PFSK-1 (cell line): ENCODE results near the gene PHC2.

Experiments
- FOXP2 ChIP-seq: optimal IDR thresholded peaks from 2 replicates; pipeline ENCODE3; 2011; ENCODE audit warnings: borderline replicate concordance, control low read depth, inconsistent platforms; ENCODE audit not compliant: insufficient read depth; ENCODE audit errors: extremely low read length, extremely low read depth
- POLR2AphosphoS5 ChIP-seq: IDR thresholded peaks from 2 replicates; pipeline ENCODE4 v1.6.1; 2012; ENCODE audit warnings: low read depth, mild to moderate bottlenecking, control low read depth, low read length, moderate library complexity
- SIN3A ChIP-seq: IDR thresholded peaks from 2 replicates; pipeline ENCODE4 v1.6.1; 2012; ENCODE audit warnings: mild to moderate bottlenecking, low read length, moderate library complexity, borderline replicate concordance; ENCODE audit not compliant: insufficient read depth
- TAF1 ChIP-seq: IDR thresholded peaks from 2 replicates; pipeline ENCODE4 v1.6.1; 2012; ENCODE audit warnings: low read length, control low read depth, borderline replicate concordance; ENCODE audit not compliant: insufficient read depth
- TF ChIP-seq, protein P1 (sequence below), 2 experiments: IDR thresholded peaks; 2 replicates each; pipeline versions ENCODE4 v1.6.1 to v1.8.0; 2011 to 2012; ENCODE audit warnings: low read depth in 2 of 2, low read length in 2 of 2, control low read depth in 1 of 2, inconsistent platforms in 1 of 2, mild to moderate bottlenecking in 1 of 2, moderate library complexity in 1 of 2; ENCODE audit not compliant: insufficient read depth in 1 of 2

The PHC2 gene

DNA sequence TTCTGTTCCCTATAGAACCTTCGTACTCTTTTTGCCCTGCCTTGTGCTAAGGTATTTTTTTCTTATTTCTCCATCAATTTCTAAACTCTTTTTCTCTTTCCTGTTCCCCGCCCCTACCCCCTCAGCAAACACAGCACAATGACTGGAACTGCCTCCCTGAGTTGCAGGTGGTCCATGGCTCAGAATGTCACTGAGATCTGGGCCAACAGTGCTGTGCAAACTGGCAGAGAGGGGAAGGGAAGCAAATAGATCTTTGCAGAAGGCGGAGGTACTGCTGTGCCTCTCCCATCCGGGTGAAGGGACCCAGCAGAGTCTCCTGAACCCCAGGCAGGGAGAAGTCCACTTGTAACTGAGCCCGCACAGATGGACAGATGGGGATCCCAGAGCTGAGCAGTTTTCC lies 77.4 kb downstream of the PHC2 start:
- TF ChIP-seq POLR2AphosphoS5 (no peak), TAF1 (no peak), FOXP2 (no peak), SIN3A (no peak)
- TF ChIP-seq, protein P1, sequence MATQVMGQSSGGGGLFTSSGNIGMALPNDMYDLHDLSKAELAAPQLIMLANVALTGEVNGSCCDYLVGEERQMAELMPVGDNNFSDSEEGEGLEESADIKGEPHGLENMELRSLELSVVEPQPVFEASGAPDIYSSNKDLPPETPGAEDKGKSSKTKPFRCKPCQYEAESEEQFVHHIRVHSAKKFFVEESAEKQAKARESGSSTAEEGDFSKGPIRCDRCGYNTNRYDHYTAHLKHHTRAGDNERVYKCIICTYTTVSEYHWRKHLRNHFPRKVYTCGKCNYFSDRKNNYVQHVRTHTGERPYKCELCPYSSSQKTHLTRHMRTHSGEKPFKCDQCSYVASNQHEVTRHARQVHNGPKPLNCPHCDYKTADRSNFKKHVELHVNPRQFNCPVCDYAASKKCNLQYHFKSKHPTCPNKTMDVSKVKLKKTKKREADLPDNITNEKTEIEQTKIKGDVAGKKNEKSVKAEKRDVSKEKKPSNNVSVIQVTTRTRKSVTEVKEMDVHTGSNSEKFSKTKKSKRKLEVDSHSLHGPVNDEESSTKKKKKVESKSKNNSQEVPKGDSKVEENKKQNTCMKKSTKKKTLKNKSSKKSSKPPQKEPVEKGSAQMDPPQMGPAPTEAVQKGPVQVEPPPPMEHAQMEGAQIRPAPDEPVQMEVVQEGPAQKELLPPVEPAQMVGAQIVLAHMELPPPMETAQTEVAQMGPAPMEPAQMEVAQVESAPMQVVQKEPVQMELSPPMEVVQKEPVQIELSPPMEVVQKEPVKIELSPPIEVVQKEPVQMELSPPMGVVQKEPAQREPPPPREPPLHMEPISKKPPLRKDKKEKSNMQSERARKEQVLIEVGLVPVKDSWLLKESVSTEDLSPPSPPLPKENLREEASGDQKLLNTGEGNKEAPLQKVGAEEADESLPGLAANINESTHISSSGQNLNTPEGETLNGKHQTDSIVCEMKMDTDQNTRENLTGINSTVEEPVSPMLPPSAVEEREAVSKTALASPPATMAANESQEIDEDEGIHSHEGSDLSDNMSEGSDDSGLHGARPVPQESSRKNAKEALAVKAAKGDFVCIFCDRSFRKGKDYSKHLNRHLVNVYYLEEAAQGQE (IDR thresholded peaks at IDR 0.05; ENCODE audit: insufficient read depth in 1 of 2, low read depth in 2 of 2, low read length in 2 of 2) = no peak

DNA sequence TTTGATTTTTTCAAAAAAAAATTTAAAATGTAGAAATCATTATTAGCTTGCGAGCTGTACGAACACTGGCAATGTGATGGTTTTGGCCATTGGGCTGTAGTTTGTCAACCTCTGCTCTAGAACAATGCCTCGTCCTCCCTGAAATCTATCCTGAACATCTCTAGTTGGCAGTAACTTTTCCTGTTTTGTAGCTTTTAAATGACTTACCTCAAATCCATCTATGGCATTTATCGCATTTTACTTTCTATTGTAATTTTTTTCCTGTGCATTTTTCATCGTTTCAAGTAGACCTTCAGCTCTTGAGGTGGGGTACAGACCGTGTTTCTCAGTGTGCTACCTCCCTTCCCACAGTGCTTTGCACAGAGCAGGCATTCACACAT lies 79.6 kb downstream of the PHC2 start:
- no peak for TF ChIP-seq TAF1
- TF ChIP-seq SIN3A = no peak
- TF ChIP-seq POLR2AphosphoS5 = no peak
- TF ChIP-seq, protein P1 (IDR thresholded peaks at IDR 0.05; ENCODE audit: insufficient read depth in 1 of 2, low read depth in 2 of 2, low read length in 2 of 2) = no peak
- TF ChIP-seq FOXP2 = no peak

DNA sequence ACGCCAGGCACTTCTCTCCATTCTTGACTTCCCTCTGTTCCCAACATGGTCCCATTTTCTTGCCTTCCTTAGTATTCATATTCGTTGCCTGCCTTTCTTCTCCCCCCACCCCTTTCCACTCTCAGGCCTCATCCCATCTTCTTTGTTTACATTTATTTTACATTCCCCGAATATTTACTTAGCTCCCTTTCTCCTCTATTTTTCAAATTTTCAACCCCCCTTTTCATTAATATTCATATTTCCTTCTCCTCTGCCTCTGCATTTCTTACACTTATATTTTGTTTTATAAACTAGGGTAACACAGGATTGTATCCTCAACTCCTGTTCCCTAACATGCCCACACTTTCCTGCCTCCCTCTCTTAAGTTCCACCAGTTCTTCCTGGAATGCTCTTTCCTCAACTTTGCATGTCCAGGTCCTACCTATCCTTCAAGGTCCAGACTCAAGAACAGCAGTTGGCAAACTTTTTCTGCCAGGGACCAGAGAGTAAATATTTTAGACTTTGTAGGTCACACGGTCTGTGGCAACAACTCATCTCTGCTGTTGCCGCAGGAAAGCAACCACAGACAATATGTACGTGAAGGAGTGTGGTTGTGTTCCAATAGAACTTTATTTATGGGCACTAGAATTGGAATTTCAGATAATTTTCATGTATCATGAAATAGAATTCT lies 80.1 kb downstream of the PHC2 start:
- TF ChIP-seq FOXP2 (no peak), TAF1 (no peak), SIN3A (no peak), POLR2AphosphoS5 (no peak)
- TF ChIP-seq, protein P1 (IDR thresholded peaks at IDR 0.05; ENCODE audit: insufficient read depth in 1 of 2, low read depth in 2 of 2, low read length in 2 of 2) = 0 out of 4 replicates have a peak, but pooled peaks of 1 of the 2 experiments have one; percentile 3

- TF ChIP-seq SIN3A = no peak; the same call in 1 of the 2 replicates
- no peak for TF ChIP-seq FOXP2
- TF ChIP-seq, protein P1 (IDR thresholded peaks at IDR 0.05; ENCODE audit: insufficient read depth in 1 of 2, low read depth in 2 of 2, low read length in 2 of 2) = 0 out of 4 replicates have a peak, but pooled peaks of 1 of the 2 experiments have one; percentile 3
- peak; percentile 66; the same call in 1 of the 2 replicates for TF ChIP-seq TAF1
- peak; percentile 77 for TF ChIP-seq POLR2AphosphoS5
These were observed 80.9 kb downstream of the PHC2 start for GRCh38 chr1:33349778-33350610.
